DOHH2 (cell line): ENCODE measurements around the gene ARHGAP23.
"Not testable (repeated sequence)": the region's sequence is repeated elsewhere in the genome, so short reads cannot be mapped to it uniquely, and the experiment has no call there.

Experiments used
- H3F3A ChIP-seq: fragments of 200-600 bp; sonication (generic), shearing (Covaris generic); 2 replicates; pipeline ENCODE4 v1.6.0; 2016; ENCODE audit warnings: antibody characterized with exemption, mild to moderate bottlenecking; ENCODE audit not compliant: control insufficient read depth, insufficient read depth
- H3K27ac ChIP-seq: fragments of 200-600 bp; sonication (generic); 2 replicates; pipeline ENCODE4 v1.5.1; 2014; ENCODE audit warnings: low read depth, mild to moderate bottlenecking, low read length, moderate library complexity
- H3K27me3 ChIP-seq: fragments of 200-600 bp; sonication (generic); 2 replicates; pipeline ENCODE4 v1.6.1; 2014; ENCODE audit warnings: mild to moderate bottlenecking, low read length, mixed read lengths; ENCODE audit not compliant: control insufficient read depth
- H3K36me3 ChIP-seq: fragments of 200-600 bp; sonication (generic); 2 replicates; pipeline ENCODE4 v1.6.1; 2014; ENCODE audit warnings: mild to moderate bottlenecking, low read length, moderate library complexity, mixed read lengths; ENCODE audit not compliant: control insufficient read depth
- H3K4me1 ChIP-seq: fragments of 200-600 bp; sonication (generic); 2 replicates; pipeline ENCODE4 v1.6.1; 2014; ENCODE audit warnings: mild to moderate bottlenecking, low read length, mixed read lengths; ENCODE audit not compliant: control insufficient read depth
- H3K4me2 ChIP-seq: fragments of 200-600 bp; sonication (generic); 2 replicates; pipeline ENCODE4 v1.6.0; 2014; ENCODE audit warnings: mild to moderate bottlenecking, low read length, moderate library complexity
- H3K4me3 ChIP-seq: fragments of 200-600 bp; sonication (generic); 2 replicates; pipeline ENCODE4 v1.5.1; 2014; ENCODE audit warnings: mild to moderate bottlenecking, low read length, mixed read lengths
- H3K79me2 ChIP-seq: fragments of 200-600 bp; sonication (generic); 2 replicates; pipeline ENCODE4 v1.6.1; 2014; ENCODE audit warnings: mild to moderate bottlenecking, low read length, mixed read lengths; ENCODE audit not compliant: control insufficient read depth
- H3K9me2 ChIP-seq: fragments of 200-600 bp; sonication (generic); replicated peaks from 2 replicates; pipeline ENCODE4 v1.6.1; 2014; ENCODE audit warnings: mild to moderate bottlenecking, low read length, mixed read lengths; ENCODE audit not compliant: control insufficient read depth
- H3K9me3 ChIP-seq: fragments of 200-600 bp; sonication (generic); 2 replicates; pipeline ENCODE4 v1.6.1; 2014; ENCODE audit warnings: antibody characterized with exemption, low read length, mixed read lengths; ENCODE audit not compliant: control insufficient read depth, insufficient read depth
- H4K20me1 ChIP-seq: fragments of 200-600 bp; sonication (generic); 2 replicates; pipeline ENCODE4 v1.6.0; 2014; ENCODE audit warnings: low read depth, mild to moderate bottlenecking, antibody characterized with exemption, low read length, moderate library complexity; ENCODE audit not compliant: control insufficient read depth, insufficient read depth
- TF ChIP-seq, protein P1 (sequence below): fragments of 200-600 bp; sonication (generic); IDR thresholded peaks from one replicate; pipeline ENCODE4 v1.5.1; 2014; ENCODE audit warnings: antibody characterized with exemption, mild to moderate bottlenecking, low read depth, low read length; ENCODE audit not compliant: poor library complexity, severe bottlenecking

Gene ARHGAP23

DNA sequence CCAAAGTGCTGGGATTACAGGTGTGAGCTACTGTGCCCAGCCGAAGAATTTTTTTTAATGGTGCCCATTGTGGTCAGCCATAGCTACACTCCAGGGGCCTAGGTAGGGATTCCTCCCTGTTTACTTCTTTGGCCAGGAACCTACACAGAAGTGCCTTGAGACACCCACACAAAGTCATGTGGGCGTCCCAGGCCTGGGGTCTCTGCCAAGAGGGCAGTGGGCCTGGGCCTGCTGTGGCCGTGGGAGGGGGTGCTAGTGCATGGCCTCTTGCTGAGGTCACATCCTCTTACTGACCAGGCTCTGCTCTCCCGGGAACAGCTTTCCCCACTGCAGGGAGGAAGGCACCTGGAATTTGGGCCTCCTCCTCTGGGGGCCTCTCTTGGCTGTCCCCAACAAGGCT, 50.4 kb downstream of the ARHGAP23 start:
- not testable (repeated sequence) for H3K79me2 ChIP-seq, H4K20me1 ChIP-seq, H3K4me3 ChIP-seq, H3F3A ChIP-seq, H3K9me3 ChIP-seq, H3K36me3 ChIP-seq, H3K9me2 ChIP-seq, H3K27ac ChIP-seq, H3K4me1 ChIP-seq, H3K27me3 ChIP-seq, H3K4me2 ChIP-seq

DNA sequence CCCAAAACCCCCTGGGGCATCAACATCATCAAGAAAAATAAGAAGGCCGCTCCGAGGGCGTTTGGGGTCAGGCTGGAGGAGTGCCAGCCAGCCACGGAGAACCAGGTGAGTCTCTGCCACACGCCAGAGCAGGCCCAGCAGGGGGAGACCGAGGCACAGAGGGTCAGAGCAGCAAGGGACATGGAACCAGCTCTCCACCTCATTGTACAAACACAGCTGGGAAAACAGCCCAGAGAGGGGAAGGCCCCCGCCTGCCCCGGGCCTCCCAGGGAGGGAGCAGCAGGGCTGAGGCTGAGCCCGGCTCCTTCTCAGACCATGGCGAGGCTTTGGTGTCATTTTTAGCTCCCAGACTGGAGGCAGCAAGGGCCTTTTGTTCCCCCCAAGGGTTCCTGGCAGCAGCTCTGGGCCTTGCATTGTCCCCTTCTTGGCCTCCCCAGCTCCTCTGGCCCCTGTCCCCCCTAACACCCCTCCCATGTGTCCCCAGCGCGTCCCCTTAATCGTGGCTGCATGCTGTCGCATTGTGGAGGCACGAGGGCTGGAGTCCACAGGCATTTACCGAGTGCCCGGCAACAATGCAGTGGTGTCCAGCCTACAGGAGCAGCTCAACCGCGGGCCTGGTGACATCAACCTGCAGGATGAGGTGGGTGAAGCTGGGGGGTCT, 53.9 kb downstream of the ARHGAP23 start:
- not testable (repeated sequence) for H3K36me3 ChIP-seq, H3K27ac ChIP-seq, H3K79me2 ChIP-seq, H4K20me1 ChIP-seq, H3K9me2 ChIP-seq, H3K27me3 ChIP-seq, H3K9me3 ChIP-seq, H3K4me3 ChIP-seq, H3K4me2 ChIP-seq, H3F3A ChIP-seq
- H3K4me1 ChIP-seq: peaks cover 19% of the 10 kb centered on the region

- H3K4me1 ChIP-seq: peaks cover 19% of the 10 kb centered on the region
- not testable (repeated sequence) for H3K27ac ChIP-seq, H4K20me1 ChIP-seq, H3K79me2 ChIP-seq, H3K36me3 ChIP-seq, H3K27me3 ChIP-seq, H3K4me2 ChIP-seq, H3K9me2 ChIP-seq, H3F3A ChIP-seq, H3K9me3 ChIP-seq, H3K4me3 ChIP-seq
Measured at GRCh38 chr17:38482700-38483043, 54.4 kb downstream of the ARHGAP23 start.

DNA sequence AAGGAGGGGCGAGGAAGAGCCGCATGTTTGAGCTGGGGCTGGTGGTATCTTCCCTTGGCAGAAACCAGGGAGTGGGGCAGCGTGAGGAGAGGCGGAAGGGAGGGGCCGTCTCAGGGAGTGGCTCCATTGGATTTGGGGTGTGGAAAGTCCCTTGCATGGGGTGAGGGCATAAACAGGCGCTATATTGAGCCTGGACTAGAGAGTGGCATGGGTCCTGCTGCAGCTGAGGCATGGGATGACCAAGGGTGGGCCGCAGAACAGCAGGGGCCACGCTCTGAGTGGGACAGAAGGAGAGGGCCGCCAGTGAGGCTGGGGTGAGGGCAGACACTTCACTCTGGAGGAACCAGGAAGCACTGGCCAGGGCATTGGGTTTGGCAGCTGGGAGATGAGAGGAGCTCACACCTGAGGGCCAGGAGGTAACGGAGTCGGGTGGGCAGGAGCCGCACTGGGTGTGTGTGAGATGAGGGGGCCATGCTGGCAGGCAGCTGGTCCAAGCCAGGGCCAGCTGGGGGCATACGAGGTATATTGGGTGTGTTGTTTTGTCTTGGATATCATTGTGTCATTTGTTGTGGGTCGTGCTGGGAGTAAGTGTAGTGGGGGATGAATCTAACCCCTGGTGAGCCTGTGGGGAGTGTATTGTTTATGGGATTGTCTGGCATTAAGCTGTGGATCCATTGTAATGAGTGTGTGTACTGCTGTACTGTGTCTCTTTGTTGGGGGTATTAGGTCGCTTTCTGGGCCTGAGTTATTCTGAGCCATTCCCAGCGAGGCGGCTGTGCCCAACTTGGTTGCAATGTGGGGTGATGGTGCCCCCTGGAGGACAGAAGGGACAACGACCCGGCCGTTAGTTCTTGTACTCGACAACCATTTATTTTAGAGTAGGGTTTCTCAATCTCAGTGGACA, 56.2 kb downstream of the ARHGAP23 start:
- peak overlapping the region; percentile 73 for H3K4me2 ChIP-seq

More for the DNA sequence above, 56.2 kb downstream of the ARHGAP23 start:
- H3K9me2 ChIP-seq, H3K27me3 ChIP-seq, H3F3A ChIP-seq, H3K9me3 ChIP-seq, H4K20me1 ChIP-seq, H3K79me2 ChIP-seq, H3K36me3 ChIP-seq: not testable (repeated sequence)
- Histone ChIP-seq H3K4me1 (peaks cover 19% of the 10 kb centered on the region), H3K4me3 (peak overlapping the region; percentile 56; the same call in 1 of the 2 replicates), H3K27ac (peak overlapping the region; percentile 62)
- TF ChIP-seq, protein P1, sequence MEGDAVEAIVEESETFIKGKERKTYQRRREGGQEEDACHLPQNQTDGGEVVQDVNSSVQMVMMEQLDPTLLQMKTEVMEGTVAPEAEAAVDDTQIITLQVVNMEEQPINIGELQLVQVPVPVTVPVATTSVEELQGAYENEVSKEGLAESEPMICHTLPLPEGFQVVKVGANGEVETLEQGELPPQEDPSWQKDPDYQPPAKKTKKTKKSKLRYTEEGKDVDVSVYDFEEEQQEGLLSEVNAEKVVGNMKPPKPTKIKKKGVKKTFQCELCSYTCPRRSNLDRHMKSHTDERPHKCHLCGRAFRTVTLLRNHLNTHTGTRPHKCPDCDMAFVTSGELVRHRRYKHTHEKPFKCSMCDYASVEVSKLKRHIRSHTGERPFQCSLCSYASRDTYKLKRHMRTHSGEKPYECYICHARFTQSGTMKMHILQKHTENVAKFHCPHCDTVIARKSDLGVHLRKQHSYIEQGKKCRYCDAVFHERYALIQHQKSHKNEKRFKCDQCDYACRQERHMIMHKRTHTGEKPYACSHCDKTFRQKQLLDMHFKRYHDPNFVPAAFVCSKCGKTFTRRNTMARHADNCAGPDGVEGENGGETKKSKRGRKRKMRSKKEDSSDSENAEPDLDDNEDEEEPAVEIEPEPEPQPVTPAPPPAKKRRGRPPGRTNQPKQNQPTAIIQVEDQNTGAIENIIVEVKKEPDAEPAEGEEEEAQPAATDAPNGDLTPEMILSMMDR: peak; percentile 73
